ENCODE data around the gene PLD6. TPM values are rescaled to one million over a fixed set of nuclear protein-coding genes. Genes with fewer than 3 reads are reported as not detected.
A peak's percentile ranks its signal among the peaks of the same experiment; 100 is the strongest.

PLD6 gene
- total and polyA plus RNA-seq, 12 donors: 3.7 to 16.3 (median 7.9) TPM

GRCh38 chr17:17175917-17176316 lies 30.2 kb downstream of the PLD6 start:
- Histone ChIP-seq H3K4me1 (peaks cover 7 to 49% (median 34%) of the 10 kb centered on the region in 9 donors), H3K4me3 (no peak overlapping the region), H3K27me3 (no peaks in the 10 kb centered on the region), H3K9me3 (no peaks in the 10 kb centered on the region), H3K27ac (peak overlapping the region in 2 of 10 donors; percentile 29 to 35), H3K36me3 (peaks cover 3 to 100% (median 85%) of the 10 kb centered on the region in 9 donors)
- 66 to 77% methylated on average over 12 of the region's 12 CpGs for WGBS, 2 donors
- intact Hi-C loops (cut with DNase I): no loop called here
- DNase-seq: no peak
- no peak for ATAC-seq
- TF ChIP-seq, protein P1, sequence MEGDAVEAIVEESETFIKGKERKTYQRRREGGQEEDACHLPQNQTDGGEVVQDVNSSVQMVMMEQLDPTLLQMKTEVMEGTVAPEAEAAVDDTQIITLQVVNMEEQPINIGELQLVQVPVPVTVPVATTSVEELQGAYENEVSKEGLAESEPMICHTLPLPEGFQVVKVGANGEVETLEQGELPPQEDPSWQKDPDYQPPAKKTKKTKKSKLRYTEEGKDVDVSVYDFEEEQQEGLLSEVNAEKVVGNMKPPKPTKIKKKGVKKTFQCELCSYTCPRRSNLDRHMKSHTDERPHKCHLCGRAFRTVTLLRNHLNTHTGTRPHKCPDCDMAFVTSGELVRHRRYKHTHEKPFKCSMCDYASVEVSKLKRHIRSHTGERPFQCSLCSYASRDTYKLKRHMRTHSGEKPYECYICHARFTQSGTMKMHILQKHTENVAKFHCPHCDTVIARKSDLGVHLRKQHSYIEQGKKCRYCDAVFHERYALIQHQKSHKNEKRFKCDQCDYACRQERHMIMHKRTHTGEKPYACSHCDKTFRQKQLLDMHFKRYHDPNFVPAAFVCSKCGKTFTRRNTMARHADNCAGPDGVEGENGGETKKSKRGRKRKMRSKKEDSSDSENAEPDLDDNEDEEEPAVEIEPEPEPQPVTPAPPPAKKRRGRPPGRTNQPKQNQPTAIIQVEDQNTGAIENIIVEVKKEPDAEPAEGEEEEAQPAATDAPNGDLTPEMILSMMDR (IDR thresholded peaks at IDR 0.05): no peak

- Histone ChIP-seq H3K4me3 (no peak overlapping the region), H3K9me3 (no peaks in the 10 kb centered on the region), H3K4me1 (peaks cover 7 to 49% (median 34%) of the 10 kb centered on the region in 9 donors), H3K27ac (no peak overlapping the region), H3K27me3 (no peaks in the 10 kb centered on the region), H3K36me3 (peaks cover 3 to 100% (median 79%) of the 10 kb centered on the region in 9 donors)
- WGBS, 2 donors: 89% methylated on average over 8 of the region's 8 CpGs
- ATAC-seq: no peak
- TF ChIP-seq, protein P1 (IDR thresholded peaks at IDR 0.05): no peak
- DNase-seq: no peak
- intact Hi-C loops (cut with DNase I): no loop called here
These were observed 30.8 kb downstream of the PLD6 start for GRCh38 chr17:17175340-17175739.

GRCh38 chr17:17173921-17174320 lies 32.2 kb downstream of the PLD6 start:
- WGBS, 2 donors: 95% methylated on average over 14 of the region's 14 CpGs
- DNase-seq: no peak

DNA sequence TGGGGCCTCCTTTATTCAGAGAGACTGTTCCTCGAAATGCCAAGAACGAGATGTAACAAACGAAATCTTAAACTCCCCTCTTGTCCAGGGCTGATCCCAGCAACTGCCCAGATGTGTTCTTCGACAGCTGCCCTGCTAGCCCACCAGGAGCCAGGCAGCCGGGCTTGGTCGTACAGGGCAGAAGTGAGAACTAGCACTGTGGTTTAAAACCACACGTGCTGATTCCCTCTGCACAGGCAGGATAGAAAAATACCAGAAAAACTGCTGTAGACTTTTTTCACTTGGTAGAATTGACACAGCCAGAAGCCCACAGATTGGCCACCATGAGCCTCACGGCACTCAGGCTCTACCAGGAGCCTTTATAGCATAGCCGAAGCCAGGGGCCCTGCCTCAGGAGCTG lies 33.1 kb downstream of the PLD6 start:
- no peak for DNase-seq
- Histone ChIP-seq H3K36me3 (peaks cover 3 to 100% (median 61%) of the 10 kb centered on the region in 9 donors), H3K27ac (peak overlapping the region in 8 of 10 donors; percentile 12 to 81 (median 56)), H3K27me3 (no peaks in the 10 kb centered on the region), H3K9me3 (no peaks in the 10 kb centered on the region), H3K4me3 (no peak overlapping the region), H3K4me1 (peaks cover 4 to 43% (median 32%) of the 10 kb centered on the region in 9 donors)
- intact Hi-C loops (cut with DNase I): no loop called here
- TF ChIP-seq, protein P1 (IDR thresholded peaks at IDR 0.05): no peak
- no peak for ATAC-seq
- WGBS, 2 donors: 83 to 84% methylated on average over 9 of the region's 9 CpGs

More at GRCh38 chr17:17173921-17174320, 32.2 kb downstream of the PLD6 start:
- TF ChIP-seq, protein P1 (IDR thresholded peaks at IDR 0.05): no peak
- peak overlapping the region in 2 of 10 donors; percentile 40 to 54 for H3K27ac ChIP-seq
- H3K4me3 ChIP-seq: no peak overlapping the region
- no peaks in the 10 kb centered on the region for H3K27me3 ChIP-seq
- no peaks in the 10 kb centered on the region for H3K9me3 ChIP-seq
- intact Hi-C loops (cut with DNase I): no loop called here
- ATAC-seq: no peak
- peaks cover 4 to 43% (median 32%) of the 10 kb centered on the region in 9 donors for H3K4me1 ChIP-seq
- peaks cover 3 to 100% (median 68%) of the 10 kb centered on the region in 9 donors for H3K36me3 ChIP-seq

Measured in heart right ventricle (tissue), 16 donors.